Measurements from ENCODE around the gene STRN.

Gene STRN

DNA sequence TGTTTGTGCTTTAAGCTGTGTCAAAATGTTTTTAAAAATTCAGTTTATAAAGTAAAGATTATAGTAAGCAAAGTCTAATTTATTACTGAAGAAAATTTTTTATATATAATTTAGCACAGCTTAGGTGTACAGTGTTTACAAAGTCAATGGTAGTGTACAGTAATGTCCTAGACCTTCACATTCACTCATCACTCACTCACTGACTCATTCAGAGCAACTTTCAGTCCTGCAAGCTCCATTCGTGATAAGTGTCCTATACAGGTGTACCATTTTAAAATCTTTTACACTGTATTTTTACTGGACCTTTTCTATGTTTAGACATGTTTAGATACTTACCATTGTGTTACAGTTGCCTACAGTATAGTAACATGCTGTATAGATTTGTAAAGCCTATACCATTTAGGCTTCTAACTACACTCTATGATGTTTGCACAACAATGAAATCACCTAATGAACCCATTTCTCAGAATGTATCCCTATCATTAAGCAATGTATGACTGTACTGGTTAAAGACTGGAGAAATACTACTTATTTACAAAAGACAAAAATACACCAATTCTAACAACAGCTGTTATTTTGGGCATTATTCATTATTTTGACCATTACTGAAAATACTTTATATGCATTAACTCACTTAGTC is 95.1 kb downstream of the STRN start:
- Histone ChIP-seq H3K27ac (replicated peaks) (no peak overlapping the region), H3K27me3 (ENCODE audit: insufficient read depth, poor library complexity, severe bottlenecking) (no peaks in the 10 kb centered on the region), H3K4me3 (replicated peaks; ENCODE audit: insufficient read depth, low read length) (no peak overlapping the region)
- DNase-seq (ENCODE audit: low read depth in 1 of 2, low spot score in 1 of 2), result no peak
- TF ChIP-seq, protein P1, sequence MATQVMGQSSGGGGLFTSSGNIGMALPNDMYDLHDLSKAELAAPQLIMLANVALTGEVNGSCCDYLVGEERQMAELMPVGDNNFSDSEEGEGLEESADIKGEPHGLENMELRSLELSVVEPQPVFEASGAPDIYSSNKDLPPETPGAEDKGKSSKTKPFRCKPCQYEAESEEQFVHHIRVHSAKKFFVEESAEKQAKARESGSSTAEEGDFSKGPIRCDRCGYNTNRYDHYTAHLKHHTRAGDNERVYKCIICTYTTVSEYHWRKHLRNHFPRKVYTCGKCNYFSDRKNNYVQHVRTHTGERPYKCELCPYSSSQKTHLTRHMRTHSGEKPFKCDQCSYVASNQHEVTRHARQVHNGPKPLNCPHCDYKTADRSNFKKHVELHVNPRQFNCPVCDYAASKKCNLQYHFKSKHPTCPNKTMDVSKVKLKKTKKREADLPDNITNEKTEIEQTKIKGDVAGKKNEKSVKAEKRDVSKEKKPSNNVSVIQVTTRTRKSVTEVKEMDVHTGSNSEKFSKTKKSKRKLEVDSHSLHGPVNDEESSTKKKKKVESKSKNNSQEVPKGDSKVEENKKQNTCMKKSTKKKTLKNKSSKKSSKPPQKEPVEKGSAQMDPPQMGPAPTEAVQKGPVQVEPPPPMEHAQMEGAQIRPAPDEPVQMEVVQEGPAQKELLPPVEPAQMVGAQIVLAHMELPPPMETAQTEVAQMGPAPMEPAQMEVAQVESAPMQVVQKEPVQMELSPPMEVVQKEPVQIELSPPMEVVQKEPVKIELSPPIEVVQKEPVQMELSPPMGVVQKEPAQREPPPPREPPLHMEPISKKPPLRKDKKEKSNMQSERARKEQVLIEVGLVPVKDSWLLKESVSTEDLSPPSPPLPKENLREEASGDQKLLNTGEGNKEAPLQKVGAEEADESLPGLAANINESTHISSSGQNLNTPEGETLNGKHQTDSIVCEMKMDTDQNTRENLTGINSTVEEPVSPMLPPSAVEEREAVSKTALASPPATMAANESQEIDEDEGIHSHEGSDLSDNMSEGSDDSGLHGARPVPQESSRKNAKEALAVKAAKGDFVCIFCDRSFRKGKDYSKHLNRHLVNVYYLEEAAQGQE (IDR thresholded peaks at IDR 0.05; ENCODE audit: insufficient replicate concordance, low read depth), result no peak
- TF ChIP-seq POLR2AphosphoS5 (IDR thresholded peaks at IDR 0.05; ENCODE audit: low read depth) (no peak), GABPA (IDR thresholded peaks at IDR 0.05; ENCODE audit: low read depth) (no peak), SPI1 (IDR thresholded peaks at IDR 0.05; ENCODE audit: borderline replicate concordance, low read depth) (no peak)
- TF ChIP-seq, protein P2, sequence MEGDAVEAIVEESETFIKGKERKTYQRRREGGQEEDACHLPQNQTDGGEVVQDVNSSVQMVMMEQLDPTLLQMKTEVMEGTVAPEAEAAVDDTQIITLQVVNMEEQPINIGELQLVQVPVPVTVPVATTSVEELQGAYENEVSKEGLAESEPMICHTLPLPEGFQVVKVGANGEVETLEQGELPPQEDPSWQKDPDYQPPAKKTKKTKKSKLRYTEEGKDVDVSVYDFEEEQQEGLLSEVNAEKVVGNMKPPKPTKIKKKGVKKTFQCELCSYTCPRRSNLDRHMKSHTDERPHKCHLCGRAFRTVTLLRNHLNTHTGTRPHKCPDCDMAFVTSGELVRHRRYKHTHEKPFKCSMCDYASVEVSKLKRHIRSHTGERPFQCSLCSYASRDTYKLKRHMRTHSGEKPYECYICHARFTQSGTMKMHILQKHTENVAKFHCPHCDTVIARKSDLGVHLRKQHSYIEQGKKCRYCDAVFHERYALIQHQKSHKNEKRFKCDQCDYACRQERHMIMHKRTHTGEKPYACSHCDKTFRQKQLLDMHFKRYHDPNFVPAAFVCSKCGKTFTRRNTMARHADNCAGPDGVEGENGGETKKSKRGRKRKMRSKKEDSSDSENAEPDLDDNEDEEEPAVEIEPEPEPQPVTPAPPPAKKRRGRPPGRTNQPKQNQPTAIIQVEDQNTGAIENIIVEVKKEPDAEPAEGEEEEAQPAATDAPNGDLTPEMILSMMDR (IDR thresholded peaks at IDR 0.05; ENCODE audit: insufficient read depth, low read length), result no peak

DNA sequence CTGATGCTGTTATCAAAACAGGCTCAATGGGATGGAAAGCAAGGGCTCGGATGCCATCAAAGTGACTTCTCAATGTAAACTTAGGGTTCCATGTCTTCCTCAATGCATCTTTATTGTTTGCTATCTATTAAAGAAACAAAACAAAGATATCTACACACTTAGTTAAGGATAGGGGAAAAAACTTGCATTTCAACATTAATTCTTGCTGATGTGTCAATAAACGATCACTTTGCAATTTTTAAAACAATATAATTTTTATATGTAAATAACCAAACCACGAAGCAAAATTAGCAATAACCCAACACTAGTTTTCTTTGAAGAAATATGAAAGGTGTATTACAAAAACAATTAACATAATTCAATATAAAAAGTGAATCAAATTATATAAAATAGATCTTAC is 96.7 kb downstream of the STRN start:
- TF ChIP-seq SPI1 (IDR thresholded peaks at IDR 0.05; ENCODE audit: borderline replicate concordance, low read depth) (no peak), POLR2AphosphoS5 (IDR thresholded peaks at IDR 0.05; ENCODE audit: low read depth) (no peak), GABPA (IDR thresholded peaks at IDR 0.05; ENCODE audit: low read depth) (no peak)
- TF ChIP-seq, protein P2 (IDR thresholded peaks at IDR 0.05; ENCODE audit: insufficient read depth, low read length), result no peak
- TF ChIP-seq, protein P1 (IDR thresholded peaks at IDR 0.05; ENCODE audit: insufficient replicate concordance, low read depth), result no peak
- Histone ChIP-seq H3K4me3 (replicated peaks; ENCODE audit: insufficient read depth, low read length) (no peak overlapping the region), H3K27me3 (ENCODE audit: insufficient read depth, poor library complexity, severe bottlenecking) (no peaks in the 10 kb centered on the region), H3K27ac (replicated peaks) (no peak overlapping the region)
- no peak for DNase-seq (ENCODE audit: low read depth in 1 of 2, low spot score in 1 of 2)

DNA sequence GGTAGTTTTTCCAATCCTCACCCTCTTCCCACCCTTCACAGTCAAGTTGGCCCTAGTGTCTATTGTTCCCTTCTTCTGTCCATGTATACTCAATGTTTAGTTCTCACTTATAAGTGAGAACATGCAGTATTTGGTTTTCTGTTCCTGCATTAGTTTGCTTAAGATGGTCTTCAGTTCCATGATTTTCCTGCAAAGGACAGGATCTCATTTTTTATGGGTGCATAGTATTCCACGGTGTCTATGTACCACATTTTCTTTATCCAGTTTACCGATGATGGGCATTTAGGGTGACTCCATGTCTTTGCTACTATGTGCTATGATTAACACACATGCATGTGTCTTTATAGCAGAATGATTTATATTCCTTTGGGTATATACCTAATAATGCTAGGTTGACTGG is 104.4 kb downstream of the STRN start:
- Histone ChIP-seq H3K27me3 (ENCODE audit: insufficient read depth, poor library complexity, severe bottlenecking) (no peaks in the 10 kb centered on the region), H3K4me3 (replicated peaks; ENCODE audit: insufficient read depth, low read length) (no peak overlapping the region), H3K27ac (replicated peaks) (no peak overlapping the region)
- no peak for DNase-seq (ENCODE audit: low read depth in 1 of 2, low spot score in 1 of 2)
- TF ChIP-seq SPI1 (IDR thresholded peaks at IDR 0.05; ENCODE audit: borderline replicate concordance, low read depth) (no peak), GABPA (IDR thresholded peaks at IDR 0.05; ENCODE audit: low read depth) (no peak), POLR2AphosphoS5 (IDR thresholded peaks at IDR 0.05; ENCODE audit: low read depth) (no peak)
- TF ChIP-seq, protein P2 (IDR thresholded peaks at IDR 0.05; ENCODE audit: insufficient read depth, low read length), result no peak
- TF ChIP-seq, protein P1 (IDR thresholded peaks at IDR 0.05; ENCODE audit: insufficient replicate concordance, low read depth), result no peak

Data from HL-60 (cell line).